ENCODE data around the gene COMMD10. TPM values are rescaled to one million over a fixed set of nuclear protein-coding genes. Genes with fewer than 3 reads are reported as not detected.

Gene COMMD10
- total RNA-seq, 1 experiment from 2014 or later, result 22.7 TPM

GRCh38 chr5:116157902-116158301, 73.1 kb downstream of the COMMD10 start:
- in situ Hi-C loops (cut with HindIII; ENCODE audit: low pct_unique_long_range_greater_than_20kb, low sequenced_read_pairs), result no loop called here
- DNase-seq (ENCODE audit: low read depth), result no peak

- in situ Hi-C loops (cut with HindIII; ENCODE audit: low pct_unique_long_range_greater_than_20kb, low sequenced_read_pairs), result no loop called here
- DNase-seq (ENCODE audit: low read depth), result no peak
Observed at GRCh38 chr5:116159006-116159405, 74.2 kb downstream of the COMMD10 start.

- no peak for DNase-seq (ENCODE audit: low read depth)
- in situ Hi-C loops (cut with HindIII; ENCODE audit: low pct_unique_long_range_greater_than_20kb, low sequenced_read_pairs), result no loop called here
Observed at GRCh38 chr5:116174111-116174510, 89.3 kb downstream of the COMMD10 start.

DNA sequence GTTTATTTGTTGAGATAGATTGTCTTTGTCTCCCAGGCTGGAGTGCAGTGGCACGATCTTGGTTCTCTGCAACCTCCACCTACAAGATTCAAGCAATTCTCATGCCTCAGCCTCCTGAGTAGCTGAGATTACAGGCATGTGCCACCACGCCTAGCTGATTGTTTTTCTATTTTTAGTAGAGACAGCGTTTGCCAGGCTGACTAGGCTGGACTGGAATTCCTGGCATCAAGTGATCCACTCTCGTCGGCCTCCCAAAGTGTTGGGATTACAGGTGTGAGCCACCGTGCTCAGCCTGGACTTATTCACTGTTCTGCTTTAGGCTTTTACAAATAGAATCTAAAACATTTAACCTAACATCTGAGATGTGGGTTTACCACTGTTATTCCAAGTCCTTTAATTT, 91.3 kb downstream of the COMMD10 start:
- in situ Hi-C loops (cut with HindIII; ENCODE audit: low pct_unique_long_range_greater_than_20kb, low sequenced_read_pairs), result no loop called here
- no peak for DNase-seq (ENCODE audit: low read depth)

DNA sequence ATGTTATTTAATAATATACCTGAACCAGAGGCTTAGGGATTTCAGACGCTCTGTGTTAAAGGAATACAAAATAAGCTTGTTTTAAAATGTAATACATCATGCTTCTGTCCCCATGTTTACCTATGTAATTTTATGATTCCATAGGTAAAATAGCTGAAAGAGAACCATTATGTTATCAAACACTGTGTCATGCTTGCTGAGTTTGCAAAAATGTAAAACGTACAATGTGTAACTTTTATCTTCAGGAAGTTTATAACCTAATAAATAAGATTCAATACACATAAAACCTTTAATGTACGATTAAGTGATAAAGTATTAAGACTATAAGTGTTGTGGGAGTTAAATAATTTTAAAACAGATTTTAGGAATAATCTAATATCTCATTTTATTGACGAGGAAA, 94.1 kb downstream of the COMMD10 start:
- in situ Hi-C loops (cut with HindIII; ENCODE audit: low pct_unique_long_range_greater_than_20kb, low sequenced_read_pairs), result no loop called here
- DNase-seq (ENCODE audit: low read depth), result no peak

DNA sequence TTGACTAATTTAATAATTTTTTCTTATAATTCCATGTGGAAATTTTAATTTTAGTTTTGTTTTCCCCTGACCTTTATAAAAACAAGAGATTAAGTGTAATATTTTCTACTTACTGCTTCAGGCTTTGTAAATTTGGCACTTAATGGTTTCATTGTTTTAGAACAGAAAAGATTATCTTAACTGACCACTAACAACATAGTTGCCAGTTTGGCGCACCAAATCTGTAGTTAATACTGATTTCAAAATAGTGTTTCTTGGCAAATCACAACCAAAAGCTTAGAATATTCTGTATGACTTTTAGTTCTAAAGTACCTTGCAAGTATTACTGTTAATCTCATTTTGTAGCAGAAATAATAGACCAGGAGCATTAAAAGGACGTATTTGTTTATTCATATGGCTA, 124.3 kb downstream of the COMMD10 start:
- DNase-seq (ENCODE audit: low read depth), result no peak
- in situ Hi-C loops (cut with HindIII; ENCODE audit: low pct_unique_long_range_greater_than_20kb, low sequenced_read_pairs), result no loop called here

DNA sequence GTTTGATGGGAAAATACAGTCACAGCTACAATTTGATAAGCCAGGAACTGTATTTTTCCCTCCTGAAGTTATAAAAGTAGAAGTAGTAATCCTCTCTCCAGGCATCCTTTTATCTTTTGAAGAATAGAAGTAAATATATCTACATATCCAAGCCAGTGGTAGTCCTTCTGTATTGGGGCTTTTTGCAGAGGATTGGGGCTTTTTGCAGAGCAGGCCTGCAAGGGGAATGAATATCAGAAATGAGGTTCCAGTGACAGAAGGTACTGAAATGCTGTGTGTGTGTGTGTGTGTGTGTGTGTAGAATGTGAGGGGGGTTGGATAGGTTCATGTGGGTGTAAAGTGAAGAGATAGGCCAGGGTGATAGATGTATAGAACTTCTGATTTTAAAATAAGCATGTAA, 127.4 kb downstream of the COMMD10 start:
- in situ Hi-C loops (cut with HindIII; ENCODE audit: low pct_unique_long_range_greater_than_20kb, low sequenced_read_pairs), result no loop called here
- DNase-seq (ENCODE audit: low read depth), result no peak

DNA sequence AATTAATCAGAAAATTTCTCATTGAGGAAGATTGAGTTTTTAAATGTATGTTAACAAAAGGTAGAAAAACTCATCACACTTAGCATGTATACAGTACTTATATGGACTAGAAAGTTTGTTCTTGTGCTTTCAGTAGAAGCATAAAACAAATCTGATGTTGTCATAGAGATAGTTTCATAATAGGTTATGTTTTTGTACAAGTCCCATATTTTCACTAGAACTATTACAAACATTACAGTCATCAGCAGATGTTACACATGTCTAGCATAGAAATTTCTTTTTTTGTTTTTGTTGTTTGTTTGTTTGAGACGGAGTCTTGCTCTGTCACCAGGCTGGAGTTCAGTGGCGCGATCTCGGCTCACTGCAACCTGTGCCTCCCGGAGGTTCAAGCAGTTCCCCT, 131.4 kb downstream of the COMMD10 start:
- in situ Hi-C loops (cut with HindIII; ENCODE audit: low pct_unique_long_range_greater_than_20kb, low sequenced_read_pairs), result no loop called here
- no peak for DNase-seq (ENCODE audit: low read depth)

DNA sequence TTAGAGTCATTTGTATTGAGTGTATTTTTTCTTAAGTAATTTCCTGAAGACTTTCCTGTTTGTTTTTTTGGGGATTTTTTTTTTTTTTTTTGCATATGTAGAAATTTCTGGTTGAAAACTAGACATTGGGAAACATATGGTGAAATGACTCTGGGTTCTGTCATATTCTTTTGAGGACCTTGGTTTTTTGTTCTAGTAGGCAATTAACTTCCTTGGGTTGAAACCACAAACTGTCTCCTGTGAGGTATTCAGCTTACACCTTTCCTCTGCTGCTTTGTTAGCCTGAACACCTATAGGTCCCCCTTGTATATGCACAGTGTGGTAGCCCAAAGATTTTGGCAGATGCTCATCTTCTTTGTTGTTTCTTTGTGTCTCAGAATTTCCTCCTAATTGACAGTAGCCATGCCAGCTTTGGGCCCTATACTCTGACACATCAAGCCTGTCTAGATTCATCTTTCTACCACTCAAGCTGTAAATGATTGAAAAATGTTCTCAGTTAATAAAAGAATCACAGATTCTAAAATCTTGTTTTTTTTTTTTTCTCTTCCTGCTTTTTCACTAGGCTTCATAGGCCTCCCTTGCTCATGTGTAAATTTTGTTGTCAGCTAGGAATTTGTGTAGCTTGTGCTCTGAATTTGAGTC, 140.6 kb downstream of the COMMD10 start:
- DNase-seq (ENCODE audit: low read depth), result no peak
- in situ Hi-C loops (cut with HindIII; ENCODE audit: low pct_unique_long_range_greater_than_20kb, low sequenced_read_pairs), result no loop called here

- no peak for DNase-seq (ENCODE audit: low read depth)
- in situ Hi-C loops (cut with HindIII; ENCODE audit: low pct_unique_long_range_greater_than_20kb, low sequenced_read_pairs), result no loop called here
Observed at GRCh38 chr5:116229131-116229689, 144.4 kb downstream of the COMMD10 start.

DNA sequence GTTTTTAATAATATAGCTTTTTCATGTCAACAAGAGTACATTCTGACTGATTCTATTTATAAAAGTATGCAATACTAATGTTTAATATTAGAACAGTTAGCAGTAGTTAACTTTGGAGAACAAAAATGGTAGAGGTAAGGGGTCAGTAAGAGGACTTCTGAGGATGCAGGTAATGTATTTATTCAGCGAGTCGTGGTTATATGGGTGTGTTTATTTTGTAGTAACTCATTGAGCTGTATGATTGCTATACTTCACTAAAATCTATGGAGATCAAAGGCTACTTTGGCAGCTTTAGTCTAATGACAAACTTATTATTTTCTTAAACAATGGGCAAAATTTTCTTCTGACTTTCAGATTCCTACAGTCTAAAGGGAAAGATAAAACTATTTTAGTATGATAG, 146.5 kb downstream of the COMMD10 start:
- DNase-seq (ENCODE audit: low read depth), result no peak
- in situ Hi-C loops (cut with HindIII; ENCODE audit: low pct_unique_long_range_greater_than_20kb, low sequenced_read_pairs), result no loop called here

- in situ Hi-C loops (cut with HindIII; ENCODE audit: low pct_unique_long_range_greater_than_20kb, low sequenced_read_pairs), result no loop called here
- no peak for DNase-seq (ENCODE audit: low read depth)
Observed at GRCh38 chr5:116234681-116235080, 149.9 kb downstream of the COMMD10 start.

GRCh38 chr5:116237917-116238500, 153.2 kb downstream of the COMMD10 start:
- in situ Hi-C loops (cut with HindIII; ENCODE audit: low pct_unique_long_range_greater_than_20kb, low sequenced_read_pairs), result no loop called here
- DNase-seq (ENCODE audit: low read depth), result no peak

DNA sequence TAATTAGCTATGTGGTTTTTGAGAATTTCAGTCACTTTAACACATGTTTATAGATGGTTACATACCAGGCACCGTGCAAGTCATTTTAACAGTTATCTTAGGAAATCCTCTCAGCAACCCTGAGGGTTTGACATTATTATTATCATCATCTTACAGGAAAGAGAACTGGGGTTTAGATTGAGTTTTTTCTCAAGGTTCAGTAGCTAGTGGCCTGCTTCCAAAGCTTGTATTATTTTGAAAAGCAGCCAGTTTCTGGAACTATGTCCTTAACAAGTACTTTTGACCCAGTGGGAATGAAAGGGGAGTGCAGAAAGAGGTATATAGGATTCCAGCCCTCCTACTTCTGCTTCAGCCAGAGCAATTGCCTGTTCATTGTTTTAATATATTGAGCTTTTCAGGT, 157.5 kb downstream of the COMMD10 start:
- DNase-seq (ENCODE audit: low read depth), result no peak
- in situ Hi-C loops (cut with HindIII; ENCODE audit: low pct_unique_long_range_greater_than_20kb, low sequenced_read_pairs), result no loop called here

- in situ Hi-C loops (cut with HindIII; ENCODE audit: low pct_unique_long_range_greater_than_20kb, low sequenced_read_pairs), result no loop called here
- no peak for DNase-seq (ENCODE audit: low read depth)
Observed at GRCh38 chr5:116248432-116248831, 163.6 kb downstream of the COMMD10 start.

GRCh38 chr5:116249648-116250047, 164.8 kb downstream of the COMMD10 start:
- in situ Hi-C loops (cut with HindIII; ENCODE audit: low pct_unique_long_range_greater_than_20kb, low sequenced_read_pairs), result no loop called here
- no peak for DNase-seq (ENCODE audit: low read depth)

- in situ Hi-C loops (cut with HindIII; ENCODE audit: low pct_unique_long_range_greater_than_20kb, low sequenced_read_pairs), result no loop called here
- no peak for DNase-seq (ENCODE audit: low read depth)
Observed at GRCh38 chr5:116256717-116257116, 171.9 kb downstream of the COMMD10 start.

- no peak for DNase-seq (ENCODE audit: low read depth)
- in situ Hi-C loops (cut with HindIII; ENCODE audit: low pct_unique_long_range_greater_than_20kb, low sequenced_read_pairs), result no loop called here
Observed at GRCh38 chr5:116265471-116265870, 180.6 kb downstream of the COMMD10 start.

DNA sequence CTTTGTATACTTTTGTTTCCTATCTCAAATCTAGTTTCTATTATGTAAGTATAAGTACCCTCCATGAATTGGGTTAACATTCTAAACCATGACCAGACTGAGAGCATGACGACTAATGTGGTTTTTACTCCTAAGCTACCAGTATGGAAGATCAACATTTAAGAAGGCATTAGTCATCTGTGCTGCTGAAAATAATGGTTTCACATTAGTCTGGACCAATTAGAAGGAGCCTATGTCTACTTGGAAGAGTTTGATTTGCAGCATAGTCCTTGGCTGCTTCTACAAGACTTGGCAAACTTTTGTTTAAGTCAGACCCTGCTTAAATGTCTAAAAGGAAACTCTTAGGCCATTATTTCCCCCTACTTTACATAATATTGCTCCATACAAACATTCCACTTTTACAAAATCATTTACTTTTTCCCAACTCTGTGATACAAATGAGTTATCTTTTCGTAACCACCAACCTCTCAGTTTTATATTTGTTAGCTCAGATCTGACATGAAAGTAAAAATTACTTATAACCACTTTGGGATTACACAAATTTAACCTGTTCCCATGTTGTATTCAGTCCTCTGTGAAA, 186.7 kb downstream of the COMMD10 start:
- DNase-seq (ENCODE audit: low read depth), result peak; percentile 56
- in situ Hi-C loops (cut with HindIII; ENCODE audit: low pct_unique_long_range_greater_than_20kb, low sequenced_read_pairs), result no loop called here

Measured in Caki2 (cell line).